ENCODE results near the gene MACROD1. TPM values are rescaled to one million over a fixed set of nuclear protein-coding genes. Genes with fewer than 3 reads are reported as not detected.

MACROD1 gene
- total RNA-seq, 1 donor from 2014 or later: 3.4 TPM

GRCh38 chr11:64056213-64056785 lies 109.6 kb downstream of the MACROD1 start:
- TF ChIP-seq CTCF (IDR thresholded peaks at IDR 0.05; ENCODE audit: insufficient read depth, low read depth, low read length) (no peak), EZH2 (IDR thresholded peaks at IDR 0.05; ENCODE audit: insufficient read depth, low read length) (no peak)
- peaks cover 4% of the 10 kb centered on the region for H3K4me1 Mint-ChIP-seq (ENCODE audit: low read depth, unreplicated experiment)
- H3K4me3 Mint-ChIP-seq (ENCODE audit: unreplicated experiment): no peak overlapping the region
- Histone ChIP-seq H3K4me2 (ENCODE audit: low read length) (no peak overlapping the region), H3K27ac (ENCODE audit: low read depth, low read length) (no peak overlapping the region), H3K36me3 (ENCODE audit: insufficient read depth, low read length) (no peaks in the 10 kb centered on the region), H4K20me1 (ENCODE audit: insufficient read depth, low read length) (peaks cover 13% of the 10 kb centered on the region), H3K4me3 (ENCODE audit: insufficient read depth, low read depth, low read length) (no peak overlapping the region), H3K79me2 (ENCODE audit: insufficient read depth, low read length) (no peaks in the 10 kb centered on the region), H2AFZ (ENCODE audit: low read depth, low read length) (no peak overlapping the region), H3K9me3 (ENCODE audit: insufficient read depth, low read depth, low read length) (no peaks in the 10 kb centered on the region), H3K27me3 (ENCODE audit: insufficient read depth, low read length) (peaks cover 3% of the 10 kb centered on the region), H3K9ac (ENCODE audit: low read length) (no peak overlapping the region), H3K4me1 (ENCODE audit: insufficient read depth, low read length) (peaks cover 8% of the 10 kb centered on the region)
- H3K9me3 Mint-ChIP-seq (ENCODE audit: unreplicated experiment): no peaks in the 10 kb centered on the region
- H3K27ac Mint-ChIP-seq (ENCODE audit: unreplicated experiment): no peak overlapping the region
- no peak for DNase-seq (ENCODE audit: low read depth)
- peaks cover 2% of the 10 kb centered on the region for H3K36me3 Mint-ChIP-seq (ENCODE audit: low read depth, unreplicated experiment)
- no peak for FAIRE-seq
- H3K27me3 Mint-ChIP-seq (ENCODE audit: low read depth, unreplicated experiment): peaks cover 45% of the 10 kb centered on the region

- peaks cover 4% of the 10 kb centered on the region for H3K4me1 Mint-ChIP-seq (ENCODE audit: low read depth, unreplicated experiment)
- Histone ChIP-seq H3K36me3 (ENCODE audit: insufficient read depth, low read length) (no peaks in the 10 kb centered on the region), H3K4me2 (ENCODE audit: low read length) (no peak overlapping the region), H3K4me1 (ENCODE audit: insufficient read depth, low read length) (peaks cover 5% of the 10 kb centered on the region), H3K27ac (ENCODE audit: low read depth, low read length) (no peak overlapping the region), H3K27me3 (ENCODE audit: insufficient read depth, low read length) (peaks cover 3% of the 10 kb centered on the region), H3K9ac (ENCODE audit: low read length) (no peak overlapping the region), H3K79me2 (ENCODE audit: insufficient read depth, low read length) (no peaks in the 10 kb centered on the region), H3K9me3 (ENCODE audit: insufficient read depth, low read depth, low read length) (no peaks in the 10 kb centered on the region), H4K20me1 (ENCODE audit: insufficient read depth, low read length) (peaks cover 13% of the 10 kb centered on the region), H3K4me3 (ENCODE audit: insufficient read depth, low read depth, low read length) (no peak overlapping the region), H2AFZ (ENCODE audit: low read depth, low read length) (no peak overlapping the region)
- TF ChIP-seq EZH2 (IDR thresholded peaks at IDR 0.05; ENCODE audit: insufficient read depth, low read length) (no peak), CTCF (IDR thresholded peaks at IDR 0.05; ENCODE audit: insufficient read depth, low read depth, low read length) (no peak)
- H3K27ac Mint-ChIP-seq (ENCODE audit: unreplicated experiment): peak overlapping the region; percentile 43
- no peak overlapping the region for H3K4me3 Mint-ChIP-seq (ENCODE audit: unreplicated experiment)
- FAIRE-seq (no peak), DNase-seq (ENCODE audit: low read depth) (no peak)
- H3K36me3 Mint-ChIP-seq (ENCODE audit: low read depth, unreplicated experiment): peaks cover 2% of the 10 kb centered on the region
- no peaks in the 10 kb centered on the region for H3K9me3 Mint-ChIP-seq (ENCODE audit: unreplicated experiment)
- H3K27me3 Mint-ChIP-seq (ENCODE audit: low read depth, unreplicated experiment): peaks cover 40% of the 10 kb centered on the region
Measured at GRCh38 chr11:64055077-64055476, 110.8 kb downstream of the MACROD1 start.

GRCh38 chr11:64053699-64054098 lies 112.2 kb downstream of the MACROD1 start:
- Histone ChIP-seq H3K9ac (ENCODE audit: low read length) (no peak overlapping the region), H3K4me2 (ENCODE audit: low read length) (no peak overlapping the region), H3K79me2 (ENCODE audit: insufficient read depth, low read length) (no peaks in the 10 kb centered on the region), H3K4me3 (ENCODE audit: insufficient read depth, low read depth, low read length) (no peak overlapping the region), H3K9me3 (ENCODE audit: insufficient read depth, low read depth, low read length) (no peaks in the 10 kb centered on the region), H4K20me1 (ENCODE audit: insufficient read depth, low read length) (peaks cover 13% of the 10 kb centered on the region), H3K27ac (ENCODE audit: low read depth, low read length) (no peak overlapping the region), H3K27me3 (ENCODE audit: insufficient read depth, low read length) (peaks cover 3% of the 10 kb centered on the region), H3K4me1 (ENCODE audit: insufficient read depth, low read length) (peaks cover 5% of the 10 kb centered on the region), H2AFZ (ENCODE audit: low read depth, low read length) (no peak overlapping the region), H3K36me3 (ENCODE audit: insufficient read depth, low read length) (no peaks in the 10 kb centered on the region)
- Mint-ChIP-seq H3K9me3 (ENCODE audit: unreplicated experiment) (no peaks in the 10 kb centered on the region), H3K27ac (ENCODE audit: unreplicated experiment) (no peak overlapping the region), H3K4me3 (ENCODE audit: unreplicated experiment) (no peak overlapping the region), H3K4me1 (ENCODE audit: low read depth, unreplicated experiment) (peaks cover 4% of the 10 kb centered on the region), H3K36me3 (ENCODE audit: low read depth, unreplicated experiment) (peaks cover 2% of the 10 kb centered on the region), H3K27me3 (ENCODE audit: low read depth, unreplicated experiment) (peaks cover 35% of the 10 kb centered on the region)
- DNase-seq (ENCODE audit: low read depth): no peak
- TF ChIP-seq CTCF (IDR thresholded peaks at IDR 0.05; ENCODE audit: insufficient read depth, low read depth, low read length) (no peak), EZH2 (IDR thresholded peaks at IDR 0.05; ENCODE audit: insufficient read depth, low read length) (no peak)
- FAIRE-seq: no peak

All from astrocyte (in vitro differentiated cells and primary cell).